ENCODE measurements around the gene SPRR2B.
"Not testable (repeated sequence)": the region's sequence is repeated elsewhere in the genome, so short reads cannot be mapped to it uniquely, and the experiment has no call there.

The SPRR2B gene

DNA sequence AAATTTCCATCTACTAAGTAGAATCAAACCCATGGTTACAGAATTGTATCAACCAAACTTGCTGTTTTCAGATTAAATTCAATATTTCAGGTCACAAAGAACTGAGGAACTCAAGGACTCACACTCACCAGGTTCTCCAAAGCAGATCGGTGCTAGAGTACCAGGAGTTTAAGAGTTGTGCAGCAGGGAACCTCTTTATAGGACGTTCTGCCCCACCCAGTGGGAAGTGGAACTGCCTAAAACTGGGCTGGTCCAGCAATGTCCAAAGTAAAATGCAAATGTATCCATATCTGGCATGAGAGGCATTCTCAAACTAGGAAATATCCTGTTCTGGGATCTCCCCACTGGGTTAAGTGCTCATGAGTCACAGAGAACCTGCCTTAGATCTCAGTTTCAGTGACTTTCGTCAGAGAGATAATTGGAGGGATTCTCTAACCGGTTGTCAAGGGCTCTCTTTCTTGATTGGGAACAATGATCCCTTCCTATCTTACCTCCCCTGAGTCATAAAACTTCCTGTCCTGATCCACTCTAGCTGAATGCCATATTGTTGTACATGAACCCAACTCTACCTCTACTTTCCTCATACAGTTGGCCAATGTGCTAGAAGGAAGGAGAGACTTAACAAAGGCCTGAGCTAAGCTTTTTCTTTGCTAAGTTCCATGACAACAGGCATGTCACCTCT lies 30.3 kb downstream of the SPRR2B start, which contains the start of gene SPRR2D:
SPRR2D (minus strand) TSS at position 171 of the 682 bp plus-strand sequence. CDS start 774 bp downstream, outside the sequence.
- no peak for FAIRE-seq
- DNase-seq (ENCODE audit: extremely low spot score, insufficient read length, low read depth): no peak

GRCh38 chr1:153035211-153035610 lies 36.2 kb downstream of the SPRR2B start:
- FAIRE-seq (no peak), DNase-seq (ENCODE audit: extremely low spot score, insufficient read length, low read depth) (no peak)

- FAIRE-seq (no peak), DNase-seq (ENCODE audit: extremely low spot score, insufficient read length, low read depth) (no peak)
Measured at GRCh38 chr1:153032677-153033308, 38.6 kb downstream of the SPRR2B start.

DNA sequence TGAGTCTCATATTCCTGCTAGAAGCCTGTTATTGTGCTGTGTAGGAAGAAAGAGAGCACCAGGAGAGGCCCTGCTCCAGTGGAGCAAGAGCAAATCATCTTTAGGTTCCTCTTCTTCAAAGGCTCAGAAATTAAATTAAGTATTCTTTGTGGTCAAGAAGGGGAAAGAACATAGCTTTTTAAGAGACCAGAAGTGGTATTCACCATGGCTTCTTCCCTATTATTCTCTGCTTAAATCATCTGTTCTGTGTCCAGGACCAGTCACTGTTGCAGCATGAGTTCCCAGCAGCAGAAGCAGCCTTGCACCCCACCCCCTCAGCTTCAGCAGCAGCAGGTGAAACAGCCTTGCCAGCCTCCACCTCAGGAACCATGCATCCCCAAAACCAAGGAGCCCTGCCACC lies 39.3 kb downstream of the SPRR2B start:
- no peak for DNase-seq (ENCODE audit: extremely low spot score, insufficient read length, low read depth)
- FAIRE-seq: no peak

GRCh38 chr1:153030895-153031294 lies 40.5 kb downstream of the SPRR2B start, which contains the start of gene SPRR1B:
SPRR1B (plus strand) TSS chr1:153031203; CDS start chr1:153032346, 1,143 bp downstream.
- no peak for DNase-seq (ENCODE audit: extremely low spot score, insufficient read length, low read depth)
- FAIRE-seq: no peak

- FAIRE-seq (no peak), DNase-seq (ENCODE audit: extremely low spot score, insufficient read length, low read depth) (no peak)
Measured at GRCh38 chr1:153028766-153029165, 42.6 kb downstream of the SPRR2B start.

- DNase-seq (ENCODE audit: extremely low spot score, insufficient read length, low read depth) (no peak), FAIRE-seq (no peak)
Measured at GRCh38 chr1:153025797-153026196, 45.6 kb downstream of the SPRR2B start.

GRCh38 chr1:153024413-153024812 lies 47.0 kb downstream of the SPRR2B start:
- FAIRE-seq: no peak
- no peak for DNase-seq (ENCODE audit: extremely low spot score, insufficient read length, low read depth)

GRCh38 chr1:153023109-153023508 lies 48.3 kb downstream of the SPRR2B start:
- DNase-seq (ENCODE audit: extremely low spot score, insufficient read length, low read depth): no peak
- FAIRE-seq: no peak

GRCh38 chr1:153022340-153022739 lies 49.1 kb downstream of the SPRR2B start:
- not testable (repeated sequence) for FAIRE-seq; DNase-seq (ENCODE audit: extremely low spot score, insufficient read length, low read depth)

- DNase-seq (ENCODE audit: extremely low spot score, insufficient read length, low read depth); FAIRE-seq: not testable (repeated sequence)
Measured at GRCh38 chr1:153021829-153022228, 49.6 kb downstream of the SPRR2B start.

All from GM18507 (cell line).